Ascending aorta (tissue), 2 donors: ENCODE data around the gene CUL2. TPM values are rescaled to one million over a fixed set of nuclear protein-coding genes. Genes with fewer than 3 reads are reported as not detected.

Source experiments
- DNase-seq, 2 donors: peaks; one replicate each; pipeline ENCODE4 v3.0.0-alpha.2; 2019; ENCODE audit warnings: low spot score in 2 of 2
- H3K27ac ChIP-seq, 2 donors: fragments of 200-600 bp; sonication (generic); one replicate each; pipeline ENCODE4 v1.5.1; 2016 to 2017; ENCODE audit warnings: mild to moderate bottlenecking in 1 of 2
- H3K27me3 ChIP-seq: fragments of 200-600 bp; sonication (generic); one replicate; pipeline ENCODE4 v1.5.1; 2017
- H3K36me3 ChIP-seq, 2 donors: fragments of 200-600 bp; sonication (generic); one replicate each; pipeline ENCODE4 v1.5.1; 2016
- H3K4me1 ChIP-seq, 2 donors: fragments of 200-600 bp; sonication (generic); one replicate each; pipeline ENCODE4 v1.5.1; 2016 to 2017; ENCODE audit warnings: mild to moderate bottlenecking in 1 of 2
- H3K4me3 ChIP-seq, 2 donors: fragments of 200-600 bp; sonication (generic); one replicate each; pipeline ENCODE4 v1.5.1; 2016 to 2017; ENCODE audit warnings: mild to moderate bottlenecking in 1 of 2
- H3K9me3 ChIP-seq, 2 donors: fragments of 200-600 bp; sonication (generic); one replicate each; pipeline ENCODE4 v1.5.1; 2016
- intact Hi-C: fragments of 100-400 bp; cut with DNase I; formaldehyde crosslinking; loops from one replicate; pipeline ENCODE4 v1.15.1; 2023
- total RNA-seq: library from RNA; depleted of rRNA; stranded (reverse); fragments of >200 nt; gene quantifications from one replicate; pipeline ENCODE4 v1.1.0, GENCODE V29; 2016
- TF ChIP-seq, protein P1 (sequence below), 3 experiments: fragments of 200-600 bp in 2 of 3; fragments of 450-650 bp in 1 of 3; sonication (generic) in 2 of 3; IDR thresholded peaks; one replicate each; pipeline ENCODE4 v1.5.1; 2016 to 2019; ENCODE audit warnings: antibody characterized with exemption in 3 of 3, mild to moderate bottlenecking in 1 of 3, moderate library complexity in 1 of 3

The CUL2 gene
- total RNA-seq, 1 donor from 2014 or later, result 9.7 TPM

GRCh38 chr10:34964166-34964800 lies 125.9 kb downstream of the CUL2 start:
- Histone ChIP-seq H3K27ac (no peak overlapping the region), H3K4me3 (no peak overlapping the region), H3K36me3 (no peaks in the 10 kb centered on the region), H3K27me3 (no peaks in the 10 kb centered on the region), H3K4me1 (no peaks in the 10 kb centered on the region), H3K9me3 (no peaks in the 10 kb centered on the region)
- intact Hi-C loops, result no loop called here
- TF ChIP-seq, protein P1, sequence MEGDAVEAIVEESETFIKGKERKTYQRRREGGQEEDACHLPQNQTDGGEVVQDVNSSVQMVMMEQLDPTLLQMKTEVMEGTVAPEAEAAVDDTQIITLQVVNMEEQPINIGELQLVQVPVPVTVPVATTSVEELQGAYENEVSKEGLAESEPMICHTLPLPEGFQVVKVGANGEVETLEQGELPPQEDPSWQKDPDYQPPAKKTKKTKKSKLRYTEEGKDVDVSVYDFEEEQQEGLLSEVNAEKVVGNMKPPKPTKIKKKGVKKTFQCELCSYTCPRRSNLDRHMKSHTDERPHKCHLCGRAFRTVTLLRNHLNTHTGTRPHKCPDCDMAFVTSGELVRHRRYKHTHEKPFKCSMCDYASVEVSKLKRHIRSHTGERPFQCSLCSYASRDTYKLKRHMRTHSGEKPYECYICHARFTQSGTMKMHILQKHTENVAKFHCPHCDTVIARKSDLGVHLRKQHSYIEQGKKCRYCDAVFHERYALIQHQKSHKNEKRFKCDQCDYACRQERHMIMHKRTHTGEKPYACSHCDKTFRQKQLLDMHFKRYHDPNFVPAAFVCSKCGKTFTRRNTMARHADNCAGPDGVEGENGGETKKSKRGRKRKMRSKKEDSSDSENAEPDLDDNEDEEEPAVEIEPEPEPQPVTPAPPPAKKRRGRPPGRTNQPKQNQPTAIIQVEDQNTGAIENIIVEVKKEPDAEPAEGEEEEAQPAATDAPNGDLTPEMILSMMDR (IDR thresholded peaks at IDR 0.05), result no peak
- DNase-seq, result no peak

- no peak for DNase-seq
- TF ChIP-seq, protein P1 (IDR thresholded peaks at IDR 0.05), result no peak
- intact Hi-C loops, result no loop called here
- H3K27me3 ChIP-seq, result no peaks in the 10 kb centered on the region
- no peak overlapping the region for H3K4me3 ChIP-seq
- no peaks in the 10 kb centered on the region for H3K4me1 ChIP-seq
- no peaks in the 10 kb centered on the region for H3K9me3 ChIP-seq
- no peak overlapping the region for H3K27ac ChIP-seq
- no peaks in the 10 kb centered on the region for H3K36me3 ChIP-seq
Observed at GRCh38 chr10:34962866-34963265, 127.3 kb downstream of the CUL2 start.

- no peak for DNase-seq
- no peaks in the 10 kb centered on the region for H3K36me3 ChIP-seq
- no peaks in the 10 kb centered on the region for H3K9me3 ChIP-seq
- TF ChIP-seq, protein P1 (IDR thresholded peaks at IDR 0.05), result no peak
- intact Hi-C loops, result no loop called here
- H3K4me3 ChIP-seq, result no peak overlapping the region
- no peak overlapping the region for H3K27ac ChIP-seq
- H3K4me1 ChIP-seq, result no peaks in the 10 kb centered on the region
- H3K27me3 ChIP-seq, result no peaks in the 10 kb centered on the region
Observed at GRCh38 chr10:34960983-34961382, 129.2 kb downstream of the CUL2 start.

DNA sequence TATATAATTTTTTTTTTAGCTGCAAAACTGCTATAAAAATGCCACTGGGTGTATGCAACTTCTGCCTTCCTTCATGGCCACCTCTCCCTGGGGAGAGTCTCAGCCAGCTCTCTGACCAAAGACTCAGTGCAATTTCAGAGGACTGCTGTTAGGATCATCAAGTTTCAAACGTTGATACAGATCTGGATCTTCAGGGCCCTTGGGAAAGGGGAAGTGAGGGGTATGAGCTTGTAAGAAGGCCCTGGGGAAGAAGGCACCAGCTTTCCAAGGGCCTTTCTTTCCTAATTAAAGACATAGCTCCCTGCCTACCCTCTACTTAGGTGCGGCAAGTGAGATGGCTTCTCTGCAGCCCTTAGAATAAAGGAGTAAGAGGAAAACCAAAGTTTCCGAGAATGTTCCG lies 130.4 kb downstream of the CUL2 start:
- Histone ChIP-seq H3K9me3 (no peaks in the 10 kb centered on the region), H3K4me1 (no peaks in the 10 kb centered on the region), H3K27me3 (no peaks in the 10 kb centered on the region), H3K27ac (no peak overlapping the region), H3K36me3 (no peaks in the 10 kb centered on the region), H3K4me3 (no peak overlapping the region)
- intact Hi-C loops, result no loop called here
- no peak for DNase-seq
- TF ChIP-seq, protein P1 (IDR thresholded peaks at IDR 0.05), result no peak

GRCh38 chr10:34959321-34959720 lies 130.8 kb downstream of the CUL2 start:
- no peaks in the 10 kb centered on the region for H3K9me3 ChIP-seq
- intact Hi-C loops, result no loop called here
- no peaks in the 10 kb centered on the region for H3K4me1 ChIP-seq
- no peaks in the 10 kb centered on the region for H3K27me3 ChIP-seq
- DNase-seq, result no peak
- no peaks in the 10 kb centered on the region for H3K36me3 ChIP-seq
- H3K4me3 ChIP-seq, result no peak overlapping the region
- TF ChIP-seq, protein P1 (IDR thresholded peaks at IDR 0.05), result no peak
- no peak overlapping the region for H3K27ac ChIP-seq

Other genes with a start within 250 kb of the CUL2 start
- gene CREM, start 36.5 kb upstream of the CUL2 start, total RNA-seq, result 14.9 TPM
- 37.5 TPM for gene CCNY, start 246.2 kb upstream of the CUL2 start, total RNA-seq